ENCODE measurements around the gene BTBD10.

DNA sequence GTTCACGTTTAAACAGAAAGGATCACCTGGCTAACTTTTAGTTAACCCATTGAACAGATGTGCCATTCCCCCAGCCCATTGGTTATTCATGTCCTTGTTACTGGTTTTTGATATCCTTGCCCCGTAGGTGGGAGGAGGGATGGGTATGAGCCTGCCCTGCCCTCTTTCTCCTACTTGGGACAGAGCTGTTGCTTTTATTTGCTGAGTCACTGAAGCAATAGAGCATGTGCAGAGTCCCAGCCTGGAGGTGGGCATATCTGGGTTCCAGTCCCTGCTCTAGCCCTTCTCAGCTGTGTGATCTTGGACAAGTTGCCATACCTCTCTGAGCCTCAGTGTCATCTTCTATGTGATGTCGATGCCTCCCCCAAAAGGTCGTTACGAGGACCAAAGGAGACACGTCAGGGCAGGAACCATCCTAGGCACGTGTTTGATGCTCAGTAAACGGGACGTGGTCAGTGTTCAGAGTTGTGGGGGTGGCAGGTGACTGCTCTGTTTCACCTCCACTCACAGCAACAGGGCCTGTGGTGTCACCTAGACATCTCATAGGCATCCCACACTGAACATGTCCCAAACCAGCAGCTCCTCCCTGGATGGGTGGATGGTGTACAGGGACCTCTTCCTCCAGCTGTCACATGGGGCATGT lies 124.5 kb downstream of the BTBD10 start:
- TF ChIP-seq POLR2AphosphoS5 (IDR thresholded peaks at IDR 0.05; ENCODE audit: low read depth, low read length), result no peak
- no peak for TF ChIP-seq POLR2A (IDR thresholded peaks at IDR 0.05; ENCODE audit: low read depth, low read length)
- no peak for TF ChIP-seq TAF1 (IDR thresholded peaks at IDR 0.05; ENCODE audit: low read depth, low read length)

All from GM12891 (cell line).